Gastrocnemius medialis (tissue), 4 donors: ENCODE results near the gene ATF7IP2.

Experiments used
- POLR2A ChIP-seq, 2 donors: fragments of 450-650 bp; IDR thresholded peaks; one replicate each; pipeline ENCODE4 v1.6.1; 2017; ENCODE audit warnings: antibody characterized with exemption in 2 of 2, mild to moderate bottlenecking in 2 of 2, moderate library complexity in 2 of 2
- TF ChIP-seq, protein P1 (sequence below), 5 experiments: fragments of 450-650 bp in 3 of 5; fragments of 200-600 bp in 2 of 5; sonication (generic) in 2 of 5; IDR thresholded peaks in 4 of 5; conservative IDR thresholded peaks in 1 of 5; 1 replicate in 4 of 5; 2 replicates in 1 of 5; pipeline ENCODE4 v1.5.1; 2016 to 2019; ENCODE audit warnings: antibody characterized with exemption in 5 of 5, mild to moderate bottlenecking in 3 of 5, moderate library complexity in 3 of 5

GRCh38 chr16:10338426-10338825 is 47.4 kb upstream of the ATF7IP2 start:
- TF ChIP-seq POLR2A (IDR thresholded peaks at IDR 0.05) = no peak
- TF ChIP-seq, protein P1, sequence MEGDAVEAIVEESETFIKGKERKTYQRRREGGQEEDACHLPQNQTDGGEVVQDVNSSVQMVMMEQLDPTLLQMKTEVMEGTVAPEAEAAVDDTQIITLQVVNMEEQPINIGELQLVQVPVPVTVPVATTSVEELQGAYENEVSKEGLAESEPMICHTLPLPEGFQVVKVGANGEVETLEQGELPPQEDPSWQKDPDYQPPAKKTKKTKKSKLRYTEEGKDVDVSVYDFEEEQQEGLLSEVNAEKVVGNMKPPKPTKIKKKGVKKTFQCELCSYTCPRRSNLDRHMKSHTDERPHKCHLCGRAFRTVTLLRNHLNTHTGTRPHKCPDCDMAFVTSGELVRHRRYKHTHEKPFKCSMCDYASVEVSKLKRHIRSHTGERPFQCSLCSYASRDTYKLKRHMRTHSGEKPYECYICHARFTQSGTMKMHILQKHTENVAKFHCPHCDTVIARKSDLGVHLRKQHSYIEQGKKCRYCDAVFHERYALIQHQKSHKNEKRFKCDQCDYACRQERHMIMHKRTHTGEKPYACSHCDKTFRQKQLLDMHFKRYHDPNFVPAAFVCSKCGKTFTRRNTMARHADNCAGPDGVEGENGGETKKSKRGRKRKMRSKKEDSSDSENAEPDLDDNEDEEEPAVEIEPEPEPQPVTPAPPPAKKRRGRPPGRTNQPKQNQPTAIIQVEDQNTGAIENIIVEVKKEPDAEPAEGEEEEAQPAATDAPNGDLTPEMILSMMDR (IDR thresholded peaks at IDR 0.05 in 4 of 5, conservative IDR thresholded peaks at IDR 0.05 in 1 of 5) = no peak
